Measurements from ENCODE around the gene SPATA45.
A peak's percentile ranks its signal among the peaks of the same experiment; 100 is the strongest.
"Not testable (repeated sequence)": the region's sequence is repeated elsewhere in the genome, so short reads cannot be mapped to it uniquely, and the experiment has no call there.

SPATA45 gene

GRCh38 chr1:212833211-212834207 lies 13.9 kb downstream of the SPATA45 start:
- DNase-seq (ENCODE audit: insufficient read length, low spot score); FAIRE-seq: not testable (repeated sequence)

GRCh38 chr1:212828395-212828794 lies 19.1 kb downstream of the SPATA45 start:
- FAIRE-seq = no peak
- DNase-seq (ENCODE audit: insufficient read length, low spot score) = no peak

GRCh38 chr1:212827831-212828278 lies 19.6 kb downstream of the SPATA45 start:
- DNase-seq (ENCODE audit: insufficient read length, low spot score) (no peak), FAIRE-seq (no peak)

GRCh38 chr1:212827171-212827776 lies 20.2 kb downstream of the SPATA45 start:
- DNase-seq (ENCODE audit: insufficient read length, low spot score) = no peak
- FAIRE-seq = no peak

GRCh38 chr1:212825798-212826452 lies 21.5 kb downstream of the SPATA45 start:
- DNase-seq (ENCODE audit: insufficient read length, low spot score) = no peak
- FAIRE-seq = no peak

- DNase-seq (ENCODE audit: insufficient read length, low spot score) = no peak
- FAIRE-seq = no peak
Observed at GRCh38 chr1:212824201-212824600, 23.2 kb downstream of the SPATA45 start.

GRCh38 chr1:212822956-212823355 lies 24.5 kb downstream of the SPATA45 start:
- no peak for FAIRE-seq

GRCh38 chr1:212820969-212821368 lies 26.5 kb downstream of the SPATA45 start:
- no peak for FAIRE-seq
- DNase-seq (ENCODE audit: insufficient read length, low spot score) = no peak

More at GRCh38 chr1:212822956-212823355, 24.5 kb downstream of the SPATA45 start:
- DNase-seq (ENCODE audit: insufficient read length, low spot score) = no peak

- DNase-seq (ENCODE audit: insufficient read length, low spot score) (no peak), FAIRE-seq (no peak)
Observed at GRCh38 chr1:212819726-212820125, 27.7 kb downstream of the SPATA45 start.

GRCh38 chr1:212816567-212817278 lies 30.7 kb downstream of the SPATA45 start:
- DNase-seq (ENCODE audit: insufficient read length, low spot score) = no peak
- FAIRE-seq = no peak

GRCh38 chr1:212814537-212815334 lies 32.7 kb downstream of the SPATA45 start:
- DNase-seq (ENCODE audit: insufficient read length, low spot score) = no peak
- FAIRE-seq = no peak

GRCh38 chr1:212805767-212806166 lies 41.7 kb downstream of the SPATA45 start:
- FAIRE-seq (no peak), DNase-seq (ENCODE audit: insufficient read length, low spot score) (no peak)

GRCh38 chr1:212797681-212798080 lies 49.8 kb downstream of the SPATA45 start:
- DNase-seq (ENCODE audit: insufficient read length, low spot score) (no peak), FAIRE-seq (no peak)

GRCh38 chr1:212794561-212795014 lies 52.9 kb downstream of the SPATA45 start:
- FAIRE-seq = no peak
- DNase-seq (ENCODE audit: insufficient read length, low spot score) = no peak

GRCh38 chr1:212792396-212792908 lies 55.0 kb downstream of the SPATA45 start:
- FAIRE-seq (no peak), DNase-seq (ENCODE audit: insufficient read length, low spot score) (no peak)

- FAIRE-seq = peak; percentile 73
Observed at GRCh38 chr1:212791676-212792395, 55.6 kb downstream of the SPATA45 start, which contains the start of the genes NSL1 and TATDN3. Gene NSL1, minus strand, starts transcription at chr1:212791777. Its CDS starts 14 bp downstream, at chr1:212791763. Gene TATDN3, plus strand, starts transcription at chr1:212791894. Its CDS starts 28 bp downstream, at chr1:212791922.

GRCh38 chr1:212791261-212791675 lies 56.2 kb downstream of the SPATA45 start:
- peak; percentile 75 for DNase-seq (ENCODE audit: insufficient read length, low spot score)
- FAIRE-seq = no peak

More at GRCh38 chr1:212791676-212792395, 55.6 kb downstream of the SPATA45 start, which contains the start of the genes NSL1 and TATDN3:
- peak; percentile 84 for DNase-seq (ENCODE audit: insufficient read length, low spot score)

- FAIRE-seq (no peak), DNase-seq (ENCODE audit: insufficient read length, low spot score) (no peak)
Observed at GRCh38 chr1:212785871-212786270, 61.6 kb downstream of the SPATA45 start.
